Ectodermal cell (in vitro differentiated cells): ENCODE measurements around the gene FCN3.

Source experiments
- H3K27ac ChIP-seq: 2 replicates; pipeline ENCODE4 v1.7.0; 2013; ENCODE audit warnings: mild to moderate bottlenecking, low read depth, low read length; ENCODE audit not compliant: insufficient read depth, poor library complexity, severe bottlenecking
- H3K27me3 ChIP-seq: 2 replicates; pipeline ENCODE4 v1.7.0; 2013; ENCODE audit warnings: mild to moderate bottlenecking, low read length; ENCODE audit not compliant: insufficient read depth, control insufficient read depth, poor library complexity, severe bottlenecking
- H3K36me3 ChIP-seq: one replicate; pipeline ENCODE4 v1.7.0; 2013; ENCODE audit warnings: low read length; ENCODE audit not compliant: control insufficient read depth, insufficient read depth
- H3K4me1 ChIP-seq: one replicate; pipeline ENCODE4 v1.7.0; 2013; ENCODE audit warnings: low read length; ENCODE audit not compliant: control insufficient read depth, insufficient read depth
- H3K4me3 ChIP-seq: 2 replicates; pipeline ENCODE4 v1.7.0; 2013; ENCODE audit warnings: low read depth, low read length, control low read depth; ENCODE audit not compliant: insufficient read depth
- H3K9me3 ChIP-seq: 2 replicates; pipeline ENCODE4 v1.7.0; 2013; ENCODE audit warnings: mild to moderate bottlenecking, low read length, moderate library complexity; ENCODE audit not compliant: control insufficient read depth
- WGBS, 2 experiments: methylation state at CpG; one replicate each; pipeline ENCODE4 v1.1.7; 2013; ENCODE audit warnings: missing lambda C conversion rate in 2 of 2; 5-methylcytosine and 5-hydroxymethylcytosine counted together

FCN3 gene

GRCh38 chr1:27358928-27359313, 15.7 kb downstream of the FCN3 start:
- Histone ChIP-seq H3K36me3 (no peaks in the 10 kb centered on the region), H3K27me3 (peaks cover 43% of the 10 kb centered on the region)
- WGBS, 2 experiments: 92 to 94% methylated on average over 5 of the region's 5 CpGs

GRCh38 chr1:27358038-27358927, 16.3 kb downstream of the FCN3 start:
- H3K9me3 ChIP-seq: no peaks in the 10 kb centered on the region
- H3K4me3 ChIP-seq: no peak overlapping the region
- H3K27ac ChIP-seq: no peak overlapping the region
- H3K4me1 ChIP-seq: peaks cover 8% of the 10 kb centered on the region
- H3K36me3 ChIP-seq: no peaks in the 10 kb centered on the region
- WGBS, 2 experiments: 94 to 96% methylated on average over 21 of the region's 21 CpGs
- peaks cover 43% of the 10 kb centered on the region for H3K27me3 ChIP-seq

More at GRCh38 chr1:27358928-27359313, 15.7 kb downstream of the FCN3 start:
- H3K27ac ChIP-seq: no peak overlapping the region
- no peak overlapping the region for H3K4me3 ChIP-seq
- H3K4me1 ChIP-seq: peaks cover 14% of the 10 kb centered on the region
- H3K9me3 ChIP-seq: no peaks in the 10 kb centered on the region

- H3K27me3 ChIP-seq: peaks cover 43% of the 10 kb centered on the region
- WGBS, 2 experiments: 34 to 35% methylated on average over 40 of the region's 40 CpGs
- no peaks in the 10 kb centered on the region for H3K36me3 ChIP-seq
- H3K9me3 ChIP-seq: no peaks in the 10 kb centered on the region
- H3K27ac ChIP-seq: no peak overlapping the region
- H3K4me3 ChIP-seq: no peak overlapping the region
- peaks cover 8% of the 10 kb centered on the region for H3K4me1 ChIP-seq
These were observed 17.2 kb downstream of the FCN3 start for GRCh38 chr1:27357281-27358037.

GRCh38 chr1:27356619-27357280, 17.9 kb downstream of the FCN3 start:
- 91% methylated on average over 37 of the region's 37 CpGs for WGBS, 2 experiments
- H3K27ac ChIP-seq: no peak overlapping the region
- H3K4me3 ChIP-seq: no peak overlapping the region
- H3K9me3 ChIP-seq: no peaks in the 10 kb centered on the region
- peaks cover 8% of the 10 kb centered on the region for H3K4me1 ChIP-seq
- no peaks in the 10 kb centered on the region for H3K36me3 ChIP-seq
- H3K27me3 ChIP-seq: peaks cover 42% of the 10 kb centered on the region

GRCh38 chr1:27356277-27356618, 18.4 kb downstream of the FCN3 start:
- 94 to 96% methylated on average over 13 of the region's 13 CpGs for WGBS, 2 experiments
- no peak overlapping the region for H3K4me3 ChIP-seq
- H3K4me1 ChIP-seq: peaks cover 8% of the 10 kb centered on the region
- H3K27ac ChIP-seq: no peak overlapping the region
- H3K9me3 ChIP-seq: no peaks in the 10 kb centered on the region
- H3K36me3 ChIP-seq: no peaks in the 10 kb centered on the region
- peaks cover 37% of the 10 kb centered on the region for H3K27me3 ChIP-seq

- Histone ChIP-seq H3K9me3 (no peaks in the 10 kb centered on the region), H3K4me1 (peaks cover 4% of the 10 kb centered on the region), H3K27me3 (peaks cover 34% of the 10 kb centered on the region), H3K4me3 (no peak overlapping the region), H3K27ac (no peak overlapping the region), H3K36me3 (no peaks in the 10 kb centered on the region)
- WGBS, 2 experiments: 94 to 96% methylated on average over 5 of the region's 5 CpGs
These were observed 18.9 kb downstream of the FCN3 start for GRCh38 chr1:27355683-27356082.

GRCh38 chr1:27353629-27354028, 21.0 kb downstream of the FCN3 start:
- H3K4me1 ChIP-seq: peaks cover 9% of the 10 kb centered on the region
- H3K4me3 ChIP-seq: no peak overlapping the region
- no peaks in the 10 kb centered on the region for H3K9me3 ChIP-seq
- H3K27me3 ChIP-seq: peaks cover 27% of the 10 kb centered on the region
- WGBS, 2 experiments: 93 to 94% methylated on average over 3 of the region's 3 CpGs
- H3K27ac ChIP-seq: no peak overlapping the region
- no peaks in the 10 kb centered on the region for H3K36me3 ChIP-seq

- H3K27ac ChIP-seq: no peak overlapping the region
- no peak overlapping the region for H3K4me3 ChIP-seq
- no peaks in the 10 kb centered on the region for H3K36me3 ChIP-seq
- H3K4me1 ChIP-seq: peaks cover 10% of the 10 kb centered on the region
- peaks cover 22% of the 10 kb centered on the region for H3K27me3 ChIP-seq
- H3K9me3 ChIP-seq: no peaks in the 10 kb centered on the region
- 94 to 96% methylated on average over 13 of the region's 13 CpGs for WGBS, 2 experiments
These were observed 21.5 kb downstream of the FCN3 start for GRCh38 chr1:27353166-27353565.

- WGBS, 2 experiments: 21 to 23% methylated on average over 8 of the region's 8 CpGs
These were observed 23.0 kb downstream of the FCN3 start for GRCh38 chr1:27351541-27352107.

More at GRCh38 chr1:27351541-27352107, 23.0 kb downstream of the FCN3 start:
- Histone ChIP-seq H3K4me1 (peaks cover 10% of the 10 kb centered on the region), H3K27ac (peak overlapping the region; percentile 58), H3K36me3 (no peaks in the 10 kb centered on the region), H3K27me3 (peaks cover 16% of the 10 kb centered on the region), H3K4me3 (peak overlapping the region; percentile 54), H3K9me3 (no peaks in the 10 kb centered on the region)
